SK-N-SH (cell line): ENCODE data around the gene LPCAT2. TPM values are rescaled to one million over a fixed set of nuclear protein-coding genes. Genes with fewer than 3 reads are reported as not detected.

Source experiments
- CTCF ChIA-PET: fragments of 300-600, 350-600 bp; formaldehyde crosslinking; extraction: SDS; loops from one replicate; lab custom pipeline; 2021; lab: Yijun Ruan, JAX
- POLR2A ChIA-PET: fragments of 350-600 bp; sonication (Branson Sonifier 250); formaldehyde crosslinking; extraction: SDS; loops from one replicate; lab custom pipeline; 2020; ENCODE audit warnings: antibody characterized with exemption, inconsistent platforms; lab: Yijun Ruan, JAX
- DNase-seq: peaks from one replicate; pipeline ENCODE4 v3.0.0; 2012
- H2AFZ ChIP-seq: fragments of 200-600 bp; sonication (generic); 2 replicates; pipeline ENCODE4 v1.8.1; 2016; ENCODE audit warnings: antibody characterized with exemption, mild to moderate bottlenecking, low read depth
- H3F3A ChIP-seq: fragments of 200-600 bp; sonication (generic); replicated peaks from 2 replicates; pipeline ENCODE3; 2016; ENCODE audit warnings: antibody characterized with exemption, mild to moderate bottlenecking; ENCODE audit not compliant: insufficient read depth
- H3K27ac ChIP-seq, 2 experiments: fragments of 200-500 bp in 1 of 2; fragments of 200-600 bp in 1 of 2; sonication (Bioruptor generic) in 1 of 2; sonication (generic), shearing (Covaris generic) in 1 of 2; 2 replicates each; pipeline versions ENCODE4 v1.5.1 to v1.6.1; 2014 to 2016; ENCODE audit warnings: low read depth in 2 of 2, inconsistent platforms in 1 of 2, low read length in 1 of 2, mild to moderate bottlenecking in 1 of 2, mixed read lengths in 1 of 2
- H3K27me3 ChIP-seq: fragments of 200-600 bp; sonication (generic), shearing (Covaris generic); 2 replicates; pipeline ENCODE4 v1.6.1; 2016; ENCODE audit warnings: mixed run types; ENCODE audit not compliant: insufficient read depth
- H3K36me3 ChIP-seq, 2 experiments: fragments of 200-500 bp in 1 of 2; fragments of 200-600 bp in 1 of 2; sonication (Bioruptor generic) in 1 of 2; sonication (generic) in 1 of 2; replicated peaks in 1 of 2; 2 replicates each; pipeline versions ENCODE3 to v1.5.1; 2014 to 2016; ENCODE audit warnings: low read length in 1 of 2, mild to moderate bottlenecking in 1 of 2; ENCODE audit not compliant: insufficient read depth in 2 of 2, control insufficient read depth in 1 of 2
- H3K4me1 ChIP-seq, 2 experiments: fragments of 200-500 bp in 1 of 2; fragments of 200-600 bp in 1 of 2; sonication (Bioruptor generic) in 1 of 2; sonication (generic), shearing (Covaris generic) in 1 of 2; 2 replicates each; pipeline versions ENCODE4 v1.5.1 to v1.6.1; 2014 to 2016; ENCODE audit warnings: low read depth in 1 of 2, low read length in 1 of 2, mixed run types in 1 of 2; ENCODE audit not compliant: insufficient read depth in 2 of 2, control insufficient read depth in 1 of 2
- H3K4me2 ChIP-seq: fragments of 200-600 bp; sonication (generic), shearing (Covaris generic); 2 replicates; pipeline ENCODE4 v1.6.1; 2017; ENCODE audit warnings: mixed run types
- H3K4me3 ChIP-seq, 2 experiments: fragments of 200-500 bp in 1 of 2; fragments of 200-600 bp in 1 of 2; sonication (Bioruptor generic) in 1 of 2; sonication (generic), shearing (Covaris generic) in 1 of 2; 2 replicates each; pipeline versions ENCODE4 v1.5.1 to v1.8.1; 2014 to 2016; ENCODE audit warnings: low read depth in 2 of 2, inconsistent platforms in 1 of 2, low read length in 1 of 2, mild to moderate bottlenecking in 1 of 2, mixed read lengths in 1 of 2, moderate library complexity in 1 of 2
- H3K79me2 ChIP-seq: fragments of 200-600 bp; sonication (generic); 2 replicates; pipeline ENCODE4 v1.8.1; 2017; ENCODE audit warnings: mild to moderate bottlenecking; ENCODE audit not compliant: insufficient read depth
- H3K9ac ChIP-seq: fragments of 200-600 bp; sonication (generic); 2 replicates; pipeline ENCODE4 v1.6.1; 2017; ENCODE audit warnings: mixed run types
- H3K9me2 ChIP-seq: fragments of 200-600 bp; sonication (generic); 2 replicates; pipeline ENCODE4 v1.6.1; 2017; ENCODE audit warnings: mixed run types
- H3K9me3 ChIP-seq: fragments of 200-600 bp; sonication (generic); 2 replicates; pipeline ENCODE4 v1.6.1; 2017; ENCODE audit warnings: mixed run types, mild to moderate bottlenecking, moderate library complexity
- H4K20me1 ChIP-seq: fragments of 200-600 bp; sonication (generic); 2 replicates; pipeline ENCODE4 v1.6.1; 2017; ENCODE audit warnings: mild to moderate bottlenecking, mixed run types; ENCODE audit not compliant: insufficient read depth
- CTCF ChIP-seq: fragments of 200-600 bp; sonication (generic); IDR thresholded peaks from 2 replicates; pipeline ENCODE4 v1.6.1; 2017; ENCODE audit warnings: antibody characterized with exemption, mild to moderate bottlenecking, moderate library complexity
- EP300 ChIP-seq, 2 experiments: IDR thresholded peaks; 2 replicates each; pipeline versions ENCODE4 v1.4.0 to v1.6.1; 2012; ENCODE audit warnings: borderline replicate concordance in 1 of 2, low read depth in 1 of 2, low read length in 1 of 2
- FOSL2 ChIP-seq: IDR thresholded peaks from 2 replicates; pipeline ENCODE4 v1.4.0; 2012; ENCODE audit warnings: low read depth, mild to moderate bottlenecking, moderate library complexity, borderline replicate concordance
- IRF3 ChIP-seq: fragments of 150-350 bp; IDR thresholded peaks from 2 replicates; pipeline ENCODE4 v1.6.1; 2016; ENCODE audit warnings: mild to moderate bottlenecking, low read depth, low read length
- MXI1 ChIP-seq: IDR thresholded peaks from 2 replicates; pipeline ENCODE4 v1.6.1; 2012; ENCODE audit warnings: mild to moderate bottlenecking, low read depth, low read length, improper control_type of control experiment
- NFIC ChIP-seq: IDR thresholded peaks from 2 replicates; pipeline ENCODE4 v1.4.0; 2012; ENCODE audit warnings: borderline replicate concordance
- NRF1 ChIP-seq: IDR thresholded peaks from 2 replicates; pipeline ENCODE4 v1.6.1; 2012; ENCODE audit warnings: low read depth, mild to moderate bottlenecking, low read length
- RAD21 ChIP-seq: IDR thresholded peaks from 2 replicates; pipeline ENCODE4 v1.6.1; 2012; ENCODE audit warnings: mild to moderate bottlenecking, low read length
- REST ChIP-seq: IDR thresholded peaks from 2 replicates; pipeline ENCODE4 v1.6.1; 2012; ENCODE audit warnings: mild to moderate bottlenecking, low read depth, low read length, moderate library complexity
- RFX5 ChIP-seq: IDR thresholded peaks from 2 replicates; pipeline ENCODE4 v1.6.1; 2012; ENCODE audit warnings: mild to moderate bottlenecking, improper control_type of control experiment, low read length
- RXRA ChIP-seq: IDR thresholded peaks from 2 replicates; pipeline ENCODE4 v1.4.0; 2012; ENCODE audit warnings: low read depth, mild to moderate bottlenecking, borderline replicate concordance
- TAF1 ChIP-seq: IDR thresholded peaks from 2 replicates; pipeline ENCODE4 v1.6.1; 2012; ENCODE audit warnings: low read depth, mild to moderate bottlenecking, low read length, moderate library complexity, borderline replicate concordance
- TEAD4 ChIP-seq: IDR thresholded peaks from 2 replicates; pipeline ENCODE4 v1.4.0; 2012; ENCODE audit warnings: mild to moderate bottlenecking, borderline replicate concordance; ENCODE audit not compliant: insufficient read depth
- USF1 ChIP-seq: IDR thresholded peaks from 2 replicates; pipeline ENCODE4 v1.4.0; 2012; ENCODE audit warnings: low read depth, borderline replicate concordance
- USF2 ChIP-seq: fragments of 150-350 bp; IDR thresholded peaks from 2 replicates; pipeline ENCODE4 v1.6.1; 2017; ENCODE audit warnings: antibody characterized with exemption, low read length, low read depth, borderline replicate concordance
- YY1 ChIP-seq: IDR thresholded peaks from 2 replicates; pipeline ENCODE4 v1.4.0; 2012; ENCODE audit warnings: low read depth, mild to moderate bottlenecking
- WGBS: methylation state at CpG from one replicate; pipeline ENCODE4 v1.1.6; 2017; ENCODE audit warnings: low lambda C conversion rate; 5-methylcytosine and 5-hydroxymethylcytosine counted together
- polyA plus RNA-seq, 3 experiments: library from polyadenylated mRNA; depleted of rRNA; stranded (reverse); fragments of >200 nt; gene quantifications; 2 replicates each; pipeline ENCODE4 v1.2.3, GENCODE V29; 2012

Gene LPCAT2
- polyA plus RNA-seq, 1 of the 3 experiments (the other 2 are of a cell fraction), result 9.1 TPM

- no peak overlapping the region for H3K4me2 ChIP-seq
- H3K79me2 ChIP-seq, result peaks cover 29% of the 10 kb centered on the region; the same call in 1 of the 2 replicates
- H3K27me3 ChIP-seq, result no peaks in the 10 kb centered on the region
- H2AFZ ChIP-seq, result no peak overlapping the region
- CTCF ChIA-PET, result interaction anchor here (1.4 to 3.3 kb wide), 3 partner anchors 10 to 25 kb away, joined by 3 to 18 read pairs (median 5); no protein-coding TSS in a partner anchor
- WGBS, result 80% methylated on average over 1 of the region's 2 CpGs
- no peak overlapping the region for H3K4me3 ChIP-seq
- H3F3A ChIP-seq, result peaks cover 39% of the 10 kb centered on the region
- DNase-seq, result no peak
- no peak overlapping the region for H3K9ac ChIP-seq
- POLR2A ChIA-PET, result interaction anchor here (1.1 kb wide), 1 partner anchor 13 kb away, joined by 3 read pairs; no protein-coding TSS in a partner anchor
- H4K20me1 ChIP-seq, result no peaks in the 10 kb centered on the region
- H3K9me3 ChIP-seq, result no peaks in the 10 kb centered on the region
- H3K9me2 ChIP-seq, result no peaks in the 10 kb centered on the region
- peaks cover 75 to 89% of the 10 kb centered on the region in 2 experiments for H3K36me3 ChIP-seq
- peaks cover 26 to 29% of the 10 kb centered on the region in 2 experiments for H3K4me1 ChIP-seq
- TF ChIP-seq TEAD4 (no peak), CTCF (no peak), YY1 (no peak), RXRA (no peak), USF1 (no peak), MXI1 (no peak), RAD21 (no peak), IRF3 (no peak), RFX5 (no peak), NRF1 (no peak), EP300 (IDR thresholded peaks at IDR 0.05; ENCODE audit: borderline replicate concordance in 1 of 2, low read depth in 1 of 2, low read length in 1 of 2) (no peak)
- no peak overlapping the region; a peak in 1 of 4 replicates for H3K27ac ChIP-seq
Measured at GRCh38 chr16:55489956-55490265, 19.0 kb upstream of the LPCAT2 start.

GRCh38 chr16:55490301-55490700 is 18.6 kb upstream of the LPCAT2 start:
- Histone ChIP-seq H3K27ac (no peak overlapping the region), H3K9me3 (no peaks in the 10 kb centered on the region), H3K9ac (no peak overlapping the region), H3K4me1 (peaks cover 30% of the 10 kb centered on the region in 2 experiments), H3K79me2 (peaks cover 25% of the 10 kb centered on the region; the same call in 1 of the 2 replicates), H3K4me2 (no peak overlapping the region), H3K4me3 (no peak overlapping the region), H4K20me1 (no peaks in the 10 kb centered on the region), H2AFZ (no peak overlapping the region), H3K36me3 (peaks cover 73 to 88% of the 10 kb centered on the region in 2 experiments), H3K9me2 (no peaks in the 10 kb centered on the region), H3F3A (peaks cover 40% of the 10 kb centered on the region), H3K27me3 (no peaks in the 10 kb centered on the region)
- ChIA-PET CTCF (interaction anchor here (1.4 to 3.3 kb wide), 3 partner anchors 10 to 25 kb away, joined by 3 to 18 read pairs (median 5); no protein-coding TSS in a partner anchor), POLR2A (interaction anchor here (1.1 kb wide), 1 partner anchor 12 kb away, joined by 3 read pairs; no protein-coding TSS in a partner anchor)
- TF ChIP-seq CTCF (no peak), USF2 (no peak), FOSL2 (no peak), TAF1 (no peak), NFIC (no peak), REST (no peak)
- DNase-seq, result no peak
- WGBS, result 100% methylated on average over 1 of the region's 2 CpGs
